Liver (tissue), 9 donors: ENCODE data around the gene AKAP13. TPM values are rescaled to one million over a fixed set of nuclear protein-coding genes. Genes with fewer than 3 reads are reported as not detected.

Source experiments
- DNase-seq: peaks from one replicate; pipeline ENCODE4 v3.0.0-alpha.2; 2017; ENCODE audit warnings: low spot score
- H3K27ac ChIP-seq, 2 donors: one replicate each; pipeline ENCODE4 v1.7.0; 2013; ENCODE audit warnings: inconsistent platforms in 2 of 2, low read length in 2 of 2, control low read depth in 1 of 2, low read depth in 1 of 2, mild to moderate bottlenecking in 1 of 2
- H3K27me3 ChIP-seq, 4 donors: one replicate each; pipeline versions ENCODE4 v1.6.1 to v1.7.0; 2013; ENCODE audit warnings: low read length in 3 of 4, inconsistent platforms in 1 of 4, mild to moderate bottlenecking in 1 of 4, moderate library complexity in 1 of 4; ENCODE audit not compliant: control insufficient read depth in 4 of 4, insufficient read depth in 4 of 4
- H3K36me3 ChIP-seq, 4 donors: one replicate each; pipeline versions ENCODE4 v1.6.1 to v1.7.0; 2013; ENCODE audit warnings: low read length in 3 of 4, mild to moderate bottlenecking in 3 of 4, low read depth in 1 of 4, moderate library complexity in 1 of 4; ENCODE audit not compliant: control insufficient read depth in 4 of 4, insufficient read depth in 3 of 4
- H3K4me1 ChIP-seq, 4 donors: one replicate each; pipeline versions ENCODE4 v1.6.1 to v1.7.0; 2013; ENCODE audit warnings: low read length in 3 of 4, mild to moderate bottlenecking in 3 of 4, moderate library complexity in 1 of 4; ENCODE audit not compliant: control insufficient read depth in 4 of 4, insufficient read depth in 4 of 4
- H3K4me3 ChIP-seq, 3 donors: one replicate each; pipeline versions ENCODE4 v1.6.1 to v1.7.0; 2013; ENCODE audit warnings: low read length in 3 of 3, control low read depth in 1 of 3, low read depth in 1 of 3, mild to moderate bottlenecking in 1 of 3
- H3K9ac ChIP-seq, 2 donors: one replicate each; pipeline ENCODE4 v1.7.0; 2013; ENCODE audit warnings: low read length in 2 of 2, mild to moderate bottlenecking in 2 of 2, moderate library complexity in 2 of 2, control low read depth in 1 of 2, low read depth in 1 of 2
- H3K9me3 ChIP-seq, 4 donors: one replicate each; pipeline versions ENCODE4 v1.6.1 to v1.7.0; 2013; ENCODE audit warnings: low read length in 3 of 4; ENCODE audit not compliant: control insufficient read depth in 4 of 4
- EGR1 ChIP-seq, 2 donors: IDR thresholded peaks; 2 replicates each; pipeline ENCODE4 v1.6.1; 2016 to 2018; ENCODE audit warnings: antibody characterized with exemption in 2 of 2, low read depth in 2 of 2
- FOXA1 ChIP-seq: IDR thresholded peaks from 2 replicates; pipeline ENCODE4 v1.6.1; 2016; ENCODE audit warnings: antibody characterized with exemption
- FOXA2 ChIP-seq: IDR thresholded peaks from 2 replicates; pipeline ENCODE4 v1.6.1; 2016; ENCODE audit warnings: antibody characterized with exemption
- GABPA ChIP-seq, 2 donors: IDR thresholded peaks in 1 of 2; conservative IDR thresholded peaks in 1 of 2; 2 replicates each; pipeline ENCODE4 v1.6.1; 2016; ENCODE audit warnings: antibody characterized with exemption in 2 of 2, mild to moderate bottlenecking in 1 of 2, moderate library complexity in 1 of 2
- HNF4A ChIP-seq, 2 donors: conservative IDR thresholded peaks; 2 replicates each; pipeline ENCODE4 v1.6.1; 2016; ENCODE audit warnings: antibody characterized with exemption in 2 of 2, mild to moderate bottlenecking in 2 of 2
- HNF4G ChIP-seq: IDR thresholded peaks from 2 replicates; pipeline ENCODE4 v1.6.1; 2016; ENCODE audit warnings: antibody characterized with exemption
- JUND ChIP-seq, 2 donors: IDR thresholded peaks; 2 replicates each; pipeline ENCODE4 v1.6.1; 2016; ENCODE audit warnings: antibody characterized with exemption in 2 of 2
- NR2F2 ChIP-seq: IDR thresholded peaks from 2 replicates; pipeline ENCODE4 v1.6.1; 2016; ENCODE audit warnings: antibody characterized with exemption
- RAD21 ChIP-seq, 2 donors: IDR thresholded peaks; 2 replicates each; pipeline ENCODE4 v1.6.1; 2016; ENCODE audit warnings: antibody characterized with exemption in 2 of 2, mild to moderate bottlenecking in 2 of 2
- RXRA ChIP-seq, 2 donors: IDR thresholded peaks; 2 replicates each; pipeline ENCODE4 v1.6.1; 2017 to 2018; ENCODE audit warnings: antibody characterized with exemption in 2 of 2, mild to moderate bottlenecking in 1 of 2
- SP1 ChIP-seq: IDR thresholded peaks from 2 replicates; pipeline ENCODE4 v1.6.1; 2018; ENCODE audit warnings: antibody characterized with exemption, mild to moderate bottlenecking
- TAF1 ChIP-seq: conservative IDR thresholded peaks from 2 replicates; pipeline ENCODE4 v1.6.1; 2016; ENCODE audit warnings: antibody characterized with exemption, mild to moderate bottlenecking
- YY1 ChIP-seq: IDR thresholded peaks from 2 replicates; pipeline ENCODE4 v1.6.1; 2016; ENCODE audit warnings: antibody characterized with exemption, mild to moderate bottlenecking
- whole genome bisulfite sequencing: extraction: QIAGEN DNeasy Blood & Tissue Kit; methylation state at CpG from one replicate; pipeline ENCODE4 v1.1.7; 2013; 5-methylcytosine and 5-hydroxymethylcytosine counted together
- polyA plus RNA-seq, 2 donors: library from polyadenylated mRNA; stranded (reverse) in 1 of 2; unstranded in 1 of 2; fragments of 200-250 nt in 1 of 2; fragments of >200 nt in 1 of 2; fragmentation: Nextera tagmentation in 1 of 2; extraction: Ambion mirVana in 1 of 2; gene quantifications; one replicate each; pipeline versions ENCODE4 v1.2.1 to v1.2.3, GENCODE V29; 2013 to 2015
- total RNA-seq, 2 donors: library from RNA; depleted of rRNA; stranded (reverse); fragments of >200 nt; gene quantifications; one replicate each; pipeline ENCODE4 v1.2.3, GENCODE V29; 2014
- TF ChIP-seq, protein P1 (sequence below): IDR thresholded peaks from 2 replicates; pipeline ENCODE4 v1.6.1; 2016; ENCODE audit warnings: antibody characterized with exemption
- TF ChIP-seq, protein P2 (sequence below): IDR thresholded peaks from 2 replicates; pipeline ENCODE4 v1.6.1; 2016; ENCODE audit warnings: antibody characterized with exemption
- TF ChIP-seq, protein P3 (sequence below): IDR thresholded peaks from 2 replicates; pipeline ENCODE4 v1.6.1; 2016; ENCODE audit warnings: antibody characterized with exemption
- TF ChIP-seq, protein P4 (sequence below): fragments of 150-350 bp; IDR thresholded peaks from 2 replicates; pipeline ENCODE4 v1.5.1; 2017; ENCODE audit warnings: improper control_type of control experiment, low read depth, low read length; ENCODE audit not compliant: missing input control
- TF ChIP-seq, protein P5 (sequence below): IDR thresholded peaks from 2 replicates; pipeline ENCODE4 v1.6.1; 2016; ENCODE audit warnings: antibody characterized with exemption, mild to moderate bottlenecking
- donor health status: healthy.
- donor health status: healthy.
- donor health status: healthy.
- donor health status: healthy.
- donor health status: healthy.

Gene AKAP13
- total and polyA plus RNA-seq, 4 donors = 18.6 to 92.3 (median 37.4) TPM

DNA sequence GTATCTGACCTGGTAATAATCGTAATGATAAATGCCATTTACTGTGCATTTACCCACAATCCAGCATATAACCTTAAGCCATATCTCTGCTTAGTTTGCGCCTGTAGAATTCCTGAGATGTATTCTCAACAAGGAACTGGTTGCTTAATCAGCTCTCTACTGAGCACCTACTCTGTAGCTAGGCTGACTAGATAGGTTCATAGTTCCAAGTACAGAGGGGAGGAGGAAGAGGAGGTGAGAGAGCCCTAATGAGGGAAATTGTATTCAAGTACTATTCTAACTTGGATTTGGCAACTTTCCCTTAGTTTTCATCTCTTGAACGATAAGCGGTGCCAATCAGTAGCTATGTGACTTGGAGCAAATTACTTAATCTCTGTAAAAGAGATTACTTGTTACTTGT is 5.6 kb upstream of the AKAP13 start (continued):
- no peak for TF ChIP-seq HNF4G
- no peak for TF ChIP-seq FOXA2
- TF ChIP-seq, protein P1, sequence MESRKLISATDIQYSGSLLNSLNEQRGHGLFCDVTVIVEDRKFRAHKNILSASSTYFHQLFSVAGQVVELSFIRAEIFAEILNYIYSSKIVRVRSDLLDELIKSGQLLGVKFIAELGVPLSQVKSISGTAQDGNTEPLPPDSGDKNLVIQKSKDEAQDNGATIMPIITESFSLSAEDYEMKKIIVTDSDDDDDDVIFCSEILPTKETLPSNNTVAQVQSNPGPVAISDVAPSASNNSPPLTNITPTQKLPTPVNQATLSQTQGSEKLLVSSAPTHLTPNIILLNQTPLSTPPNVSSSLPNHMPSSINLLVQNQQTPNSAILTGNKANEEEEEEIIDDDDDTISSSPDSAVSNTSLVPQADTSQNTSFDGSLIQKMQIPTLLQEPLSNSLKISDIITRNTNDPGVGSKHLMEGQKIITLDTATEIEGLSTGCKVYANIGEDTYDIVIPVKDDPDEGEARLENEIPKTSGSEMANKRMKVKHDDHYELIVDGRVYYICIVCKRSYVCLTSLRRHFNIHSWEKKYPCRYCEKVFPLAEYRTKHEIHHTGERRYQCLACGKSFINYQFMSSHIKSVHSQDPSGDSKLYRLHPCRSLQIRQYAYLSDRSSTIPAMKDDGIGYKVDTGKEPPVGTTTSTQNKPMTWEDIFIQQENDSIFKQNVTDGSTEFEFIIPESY = no peak
- TF ChIP-seq TAF1 = no peak
- TF ChIP-seq YY1 = no peak

DNA sequence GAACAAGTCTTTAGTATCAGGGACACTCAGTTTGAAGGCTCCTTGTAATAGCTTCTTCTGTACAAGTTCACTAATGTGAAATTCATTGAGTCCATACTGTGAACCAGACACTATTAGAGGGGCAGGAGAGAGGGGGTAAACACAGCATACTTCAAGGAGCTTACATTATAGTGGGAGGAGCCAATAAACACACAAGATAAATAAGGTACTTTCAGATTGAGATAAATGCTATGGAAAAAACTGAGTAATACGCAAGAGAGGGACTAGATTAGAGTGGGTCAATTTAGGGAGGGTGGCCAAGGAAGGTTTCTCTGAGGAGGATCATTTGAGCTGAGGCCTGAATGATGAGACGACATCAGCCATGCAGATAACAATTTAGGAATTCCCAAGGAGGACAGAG is 3.1 kb upstream of the AKAP13 start:
- WGBS = 98% methylated on average over 2 of the region's 2 CpGs
- DNase-seq = no peak
- TF ChIP-seq JUND (IDR thresholded peaks at IDR 0.05) (no peak), TAF1 (no peak), HNF4A (conservative IDR thresholded peaks at IDR 0.05) (no peak), SP1 (no peak), GABPA (IDR thresholded peaks at IDR 0.05 in 1 of 2, conservative IDR thresholded peaks at IDR 0.05 in 1 of 2) (no peak), FOXA1 (no peak), EGR1 (IDR thresholded peaks at IDR 0.05; ENCODE audit: low read depth in 2 of 2) (no peak), NR2F2 (no peak), YY1 (no peak), HNF4G (no peak), RXRA (IDR thresholded peaks at IDR 0.05) (no peak), RAD21 (IDR thresholded peaks at IDR 0.05) (no peak), FOXA2 (no peak)
- TF ChIP-seq, protein P2, sequence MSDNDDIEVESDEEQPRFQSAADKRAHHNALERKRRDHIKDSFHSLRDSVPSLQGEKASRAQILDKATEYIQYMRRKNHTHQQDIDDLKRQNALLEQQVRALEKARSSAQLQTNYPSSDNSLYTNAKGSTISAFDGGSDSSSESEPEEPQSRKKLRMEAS = no peak
- TF ChIP-seq, protein P3, sequence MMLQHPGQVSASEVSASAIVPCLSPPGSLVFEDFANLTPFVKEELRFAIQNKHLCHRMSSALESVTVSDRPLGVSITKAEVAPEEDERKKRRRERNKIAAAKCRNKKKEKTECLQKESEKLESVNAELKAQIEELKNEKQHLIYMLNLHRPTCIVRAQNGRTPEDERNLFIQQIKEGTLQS = no peak
- TF ChIP-seq, protein P4, sequence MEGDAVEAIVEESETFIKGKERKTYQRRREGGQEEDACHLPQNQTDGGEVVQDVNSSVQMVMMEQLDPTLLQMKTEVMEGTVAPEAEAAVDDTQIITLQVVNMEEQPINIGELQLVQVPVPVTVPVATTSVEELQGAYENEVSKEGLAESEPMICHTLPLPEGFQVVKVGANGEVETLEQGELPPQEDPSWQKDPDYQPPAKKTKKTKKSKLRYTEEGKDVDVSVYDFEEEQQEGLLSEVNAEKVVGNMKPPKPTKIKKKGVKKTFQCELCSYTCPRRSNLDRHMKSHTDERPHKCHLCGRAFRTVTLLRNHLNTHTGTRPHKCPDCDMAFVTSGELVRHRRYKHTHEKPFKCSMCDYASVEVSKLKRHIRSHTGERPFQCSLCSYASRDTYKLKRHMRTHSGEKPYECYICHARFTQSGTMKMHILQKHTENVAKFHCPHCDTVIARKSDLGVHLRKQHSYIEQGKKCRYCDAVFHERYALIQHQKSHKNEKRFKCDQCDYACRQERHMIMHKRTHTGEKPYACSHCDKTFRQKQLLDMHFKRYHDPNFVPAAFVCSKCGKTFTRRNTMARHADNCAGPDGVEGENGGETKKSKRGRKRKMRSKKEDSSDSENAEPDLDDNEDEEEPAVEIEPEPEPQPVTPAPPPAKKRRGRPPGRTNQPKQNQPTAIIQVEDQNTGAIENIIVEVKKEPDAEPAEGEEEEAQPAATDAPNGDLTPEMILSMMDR = no peak
- TF ChIP-seq, protein P5, sequence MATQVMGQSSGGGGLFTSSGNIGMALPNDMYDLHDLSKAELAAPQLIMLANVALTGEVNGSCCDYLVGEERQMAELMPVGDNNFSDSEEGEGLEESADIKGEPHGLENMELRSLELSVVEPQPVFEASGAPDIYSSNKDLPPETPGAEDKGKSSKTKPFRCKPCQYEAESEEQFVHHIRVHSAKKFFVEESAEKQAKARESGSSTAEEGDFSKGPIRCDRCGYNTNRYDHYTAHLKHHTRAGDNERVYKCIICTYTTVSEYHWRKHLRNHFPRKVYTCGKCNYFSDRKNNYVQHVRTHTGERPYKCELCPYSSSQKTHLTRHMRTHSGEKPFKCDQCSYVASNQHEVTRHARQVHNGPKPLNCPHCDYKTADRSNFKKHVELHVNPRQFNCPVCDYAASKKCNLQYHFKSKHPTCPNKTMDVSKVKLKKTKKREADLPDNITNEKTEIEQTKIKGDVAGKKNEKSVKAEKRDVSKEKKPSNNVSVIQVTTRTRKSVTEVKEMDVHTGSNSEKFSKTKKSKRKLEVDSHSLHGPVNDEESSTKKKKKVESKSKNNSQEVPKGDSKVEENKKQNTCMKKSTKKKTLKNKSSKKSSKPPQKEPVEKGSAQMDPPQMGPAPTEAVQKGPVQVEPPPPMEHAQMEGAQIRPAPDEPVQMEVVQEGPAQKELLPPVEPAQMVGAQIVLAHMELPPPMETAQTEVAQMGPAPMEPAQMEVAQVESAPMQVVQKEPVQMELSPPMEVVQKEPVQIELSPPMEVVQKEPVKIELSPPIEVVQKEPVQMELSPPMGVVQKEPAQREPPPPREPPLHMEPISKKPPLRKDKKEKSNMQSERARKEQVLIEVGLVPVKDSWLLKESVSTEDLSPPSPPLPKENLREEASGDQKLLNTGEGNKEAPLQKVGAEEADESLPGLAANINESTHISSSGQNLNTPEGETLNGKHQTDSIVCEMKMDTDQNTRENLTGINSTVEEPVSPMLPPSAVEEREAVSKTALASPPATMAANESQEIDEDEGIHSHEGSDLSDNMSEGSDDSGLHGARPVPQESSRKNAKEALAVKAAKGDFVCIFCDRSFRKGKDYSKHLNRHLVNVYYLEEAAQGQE = no peak
- TF ChIP-seq, protein P1 = no peak
- Histone ChIP-seq H3K4me1 (peaks cover 0 to 7% (median 3%) of the 10 kb centered on the region in 4 donors), H3K9me3 (no peaks in the 10 kb centered on the region), H3K9ac (no peak overlapping the region), H3K4me3 (no peak overlapping the region), H3K27ac (no peak overlapping the region), H3K27me3 (no peaks in the 10 kb centered on the region), H3K36me3 (no peaks in the 10 kb centered on the region)
